Midbrain (tissue), 1 donor: ENCODE measurements around the gene TRAPPC14.
"Not testable (repeated sequence)": the region's sequence is repeated elsewhere in the genome, so short reads cannot be mapped to it uniquely, and the experiment has no call there.

Source experiments
- DNase-seq: peaks from one replicate; lab custom pipeline; 2025; lab: John Stamatoyannopoulos, UW

The TRAPPC14 gene

GRCh38 chr7:100153708-100154535, 4.6 kb downstream of the TRAPPC14 start:
- no peak for DNase-seq

GRCh38 chr7:100152937-100153666, 5.4 kb downstream of the TRAPPC14 start:
- DNase-seq = no peak

- no peak for DNase-seq
Measured at GRCh38 chr7:100152404-100152803, 6.1 kb downstream of the TRAPPC14 start.

DNA sequence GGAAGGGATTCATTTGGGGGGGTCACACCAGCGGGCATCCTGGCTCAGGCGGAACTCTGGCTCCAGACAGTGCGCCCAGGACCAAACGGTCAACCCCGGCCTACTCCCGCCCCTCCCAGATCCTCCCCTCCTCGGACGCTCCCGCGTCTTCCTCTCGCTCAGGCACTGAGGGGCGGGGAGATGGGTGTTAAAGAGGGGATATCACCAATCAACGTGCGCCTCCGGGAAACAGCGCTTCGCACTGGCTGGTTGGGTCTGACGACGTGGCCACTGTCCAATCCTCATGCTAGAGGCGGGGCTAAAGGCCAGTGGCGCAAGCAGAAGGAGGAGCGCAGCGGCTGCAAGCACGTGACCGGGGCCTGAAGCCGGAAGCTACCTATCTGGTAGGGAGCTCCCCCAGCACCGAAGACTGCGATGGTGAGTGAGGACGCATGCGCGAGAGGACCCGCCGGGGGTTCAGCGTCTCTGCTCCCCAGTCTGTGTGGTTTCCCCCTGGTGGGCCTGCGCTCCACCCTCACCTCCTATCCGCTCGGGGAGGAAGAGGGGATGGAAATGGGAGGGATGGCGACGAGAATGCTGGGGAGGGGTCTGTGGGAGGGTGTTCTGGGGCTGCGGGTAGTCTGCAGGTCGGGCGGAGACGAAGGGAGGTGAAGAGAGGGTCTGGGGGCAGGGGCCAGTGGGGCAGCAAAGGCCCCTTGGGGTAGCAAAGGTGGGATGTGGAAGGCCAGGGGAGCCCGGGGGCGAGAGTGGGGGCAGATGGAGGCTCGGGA, 9.8 kb downstream of the TRAPPC14 start, which contains the start of gene LAMTOR4:
Gene LAMTOR4, plus strand, starts transcription at position 360 of the 770 bp plus-strand sequence. Its CDS starts 55 bp downstream, at position 415.
- DNase-seq = peak; percentile 99

GRCh38 chr7:100148225-100148558, 10.3 kb downstream of the TRAPPC14 start:
- DNase-seq = no peak

DNA sequence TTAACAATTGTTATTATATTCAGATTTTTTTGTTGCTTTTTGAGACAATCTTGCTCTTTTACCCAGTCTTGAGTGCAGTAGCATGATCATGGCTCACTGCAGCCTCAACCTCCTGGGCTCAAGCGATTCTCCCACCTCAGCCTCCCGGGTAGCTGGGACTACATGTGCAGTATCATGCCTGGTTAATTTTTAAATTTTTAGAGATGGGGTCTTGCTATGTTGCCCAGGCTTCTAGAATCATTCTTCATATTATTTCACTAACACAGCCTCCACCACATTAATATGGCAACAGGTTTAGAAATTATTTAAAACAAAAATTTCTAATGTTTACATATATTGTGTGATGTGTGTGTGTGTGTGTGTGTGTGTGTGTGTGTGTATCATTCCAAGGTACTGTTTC, 11.2 kb downstream of the TRAPPC14 start:
- no peak for DNase-seq

DNA sequence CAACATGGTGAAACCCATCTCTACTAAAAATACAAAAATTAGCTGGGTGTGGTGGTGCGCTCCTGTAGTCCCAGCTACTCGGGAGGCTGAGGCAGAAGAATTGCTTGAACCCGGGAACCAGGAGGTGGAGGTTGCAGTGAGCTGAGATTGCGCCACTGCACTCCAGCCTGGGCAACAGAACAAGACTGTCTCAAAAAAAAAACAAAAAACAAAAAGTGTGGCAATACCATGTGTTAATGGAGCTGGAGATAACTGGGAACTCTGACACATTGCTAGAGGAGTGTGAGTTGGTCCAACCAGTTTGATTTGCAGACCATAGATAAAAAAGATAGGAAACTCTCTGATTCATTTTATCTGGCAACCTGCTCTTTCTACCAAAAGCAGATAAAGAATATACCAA, 12.2 kb downstream of the TRAPPC14 start:
- DNase-seq = not testable (repeated sequence)

GRCh38 chr7:100142461-100142860, 16.1 kb downstream of the TRAPPC14 start:
- no peak for DNase-seq

GRCh38 chr7:100141555-100141949, 17.0 kb downstream of the TRAPPC14 start:
- no peak for DNase-seq

DNA sequence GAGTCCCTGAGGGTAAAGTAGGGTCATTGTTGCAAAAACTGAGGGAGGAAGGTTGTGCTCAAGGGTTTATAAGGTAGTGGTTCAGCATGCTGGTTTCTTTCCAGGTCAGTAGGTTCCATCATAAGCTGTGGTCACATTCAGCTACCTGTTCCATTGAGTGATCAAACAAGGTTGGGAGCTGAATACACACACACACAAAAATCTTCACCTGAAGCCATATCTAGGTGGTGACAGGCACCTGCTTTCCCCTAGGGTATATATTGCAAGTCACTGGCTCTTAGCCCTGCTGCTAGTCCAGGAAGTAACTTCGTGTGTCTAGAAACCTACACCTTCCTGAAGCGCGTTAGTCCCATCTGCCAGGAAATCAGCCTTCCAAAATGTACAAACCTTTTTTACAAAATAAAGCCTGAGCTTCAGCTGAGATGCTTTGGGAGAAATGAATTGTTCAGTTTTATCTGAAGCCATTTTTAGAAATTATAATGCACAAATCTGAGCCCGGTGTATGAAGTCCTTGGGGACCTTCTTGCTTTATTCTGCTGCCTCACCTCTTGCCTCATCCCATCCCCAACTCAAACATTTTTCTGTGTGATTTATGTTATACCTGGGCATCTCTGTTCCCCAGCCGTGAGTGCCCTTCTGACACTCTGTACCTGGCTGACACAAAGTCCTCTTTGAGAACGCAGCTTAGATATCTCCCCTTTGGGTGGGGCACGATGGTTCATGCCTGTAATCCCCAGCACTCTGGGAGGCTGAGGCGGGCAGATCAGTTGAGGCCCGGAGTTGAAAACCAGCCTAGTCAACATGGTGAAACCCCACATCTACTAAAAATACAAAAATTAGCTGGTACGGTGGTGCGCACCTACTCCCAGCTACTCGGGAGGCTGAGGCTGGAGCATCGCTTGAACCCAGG, 20.4 kb downstream of the TRAPPC14 start:
- DNase-seq = no peak

GRCh38 chr7:100132697-100133151, 25.8 kb downstream of the TRAPPC14 start:
- DNase-seq = peak; percentile 37

- DNase-seq = no peak
Measured at GRCh38 chr7:100132126-100132525, 26.4 kb downstream of the TRAPPC14 start.

DNA sequence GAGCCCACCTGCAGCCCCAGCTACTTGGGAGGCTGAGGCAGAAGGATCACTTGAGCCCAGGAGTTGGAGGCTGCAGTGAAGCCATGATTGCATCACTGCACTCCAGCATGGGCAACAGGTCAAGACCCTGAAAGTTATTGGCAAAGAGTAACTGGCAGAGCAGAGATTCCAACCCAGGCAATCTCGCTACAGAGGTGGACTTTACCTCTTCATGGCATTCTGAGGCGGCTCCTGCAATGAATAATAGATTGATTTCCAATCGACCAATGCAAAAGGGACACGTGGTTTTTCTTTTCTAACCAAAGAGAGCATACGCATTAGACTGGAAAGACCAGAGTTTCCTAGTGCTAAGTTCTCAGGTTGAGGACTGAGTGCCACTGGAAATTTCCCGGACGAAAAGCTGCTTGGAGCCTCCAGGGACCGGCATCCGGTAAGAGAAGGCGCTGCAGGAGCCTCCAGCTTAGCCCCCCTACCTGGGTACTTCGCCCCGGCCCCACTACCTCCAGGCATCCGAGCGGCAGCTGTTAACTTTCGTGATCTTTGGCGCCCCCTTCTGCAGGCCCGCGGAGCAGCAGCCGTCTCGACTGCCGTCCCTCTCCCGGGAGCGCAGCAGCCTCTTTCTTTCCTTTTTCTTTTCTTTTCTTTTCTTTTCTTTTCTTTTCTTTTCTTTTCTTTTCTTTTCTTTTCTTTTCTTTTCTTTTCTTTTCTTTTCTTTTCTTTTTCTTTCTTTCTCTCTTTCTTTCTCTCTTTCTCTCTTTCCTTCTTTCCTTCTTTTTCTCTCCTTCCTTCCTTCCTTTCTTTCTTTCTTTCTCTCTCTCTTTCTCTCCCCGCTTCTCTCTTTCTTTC, 27.7 kb downstream of the TRAPPC14 start:
- DNase-seq = peak; percentile 71

DNA sequence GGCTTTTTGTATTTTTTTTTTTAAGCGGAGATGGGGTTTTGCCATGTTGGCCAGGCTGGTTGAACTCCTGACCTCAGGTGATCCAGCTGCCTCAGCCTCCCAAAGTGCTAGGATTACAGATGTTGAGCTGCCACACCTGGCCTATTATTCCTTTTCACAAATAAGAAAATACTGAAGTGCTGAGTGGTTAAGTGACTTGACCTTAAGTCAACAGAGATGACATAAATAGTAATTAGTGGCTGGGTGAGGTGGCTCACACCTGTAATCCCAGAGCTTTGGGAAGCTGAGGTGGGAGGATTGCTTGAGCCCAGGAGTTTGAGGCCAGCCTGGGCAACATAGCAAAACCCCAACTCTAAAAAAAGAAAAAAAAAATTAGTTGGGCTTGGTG, 28.3 kb downstream of the TRAPPC14 start:
- DNase-seq = not testable (repeated sequence)

GRCh38 chr7:100128637-100128963, 29.9 kb downstream of the TRAPPC14 start:
- DNase-seq = no peak

DNA sequence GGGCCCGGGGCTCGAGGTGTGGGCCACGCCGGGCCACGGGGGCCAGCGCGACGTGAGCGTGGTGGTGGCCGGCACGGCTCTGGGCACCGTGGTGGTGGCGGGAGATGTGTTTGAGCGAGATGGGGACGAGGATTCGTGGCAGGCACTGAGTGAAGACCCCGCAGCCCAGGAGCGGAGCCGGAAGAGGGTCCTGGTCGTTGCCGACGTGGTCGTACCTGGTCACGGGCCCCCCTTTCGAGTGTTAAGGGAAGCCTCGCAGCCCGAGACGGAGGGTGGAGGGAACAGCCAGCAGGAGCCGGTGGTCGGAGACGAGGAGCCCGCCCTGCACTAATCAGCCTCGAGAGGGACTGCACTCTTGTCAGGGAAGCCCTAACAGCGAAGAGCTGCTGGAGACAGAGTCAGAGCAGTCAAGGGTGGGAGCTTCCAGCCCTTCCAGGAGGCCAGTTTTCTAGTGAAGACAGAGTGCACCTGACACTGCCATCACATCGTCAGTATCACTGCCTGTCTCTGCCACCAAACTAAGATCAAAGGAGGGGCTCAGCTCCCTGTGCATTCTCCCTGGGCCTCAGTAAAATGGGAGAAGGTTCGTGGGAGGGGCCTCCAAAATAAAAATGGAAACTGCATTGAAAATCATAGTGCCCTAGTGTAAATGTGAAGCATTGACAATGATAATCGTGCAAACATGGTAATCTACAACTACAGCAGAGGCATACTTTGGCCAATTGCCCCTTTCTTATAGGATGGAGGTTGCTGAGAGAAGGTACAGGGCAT, 30.5 kb downstream of the TRAPPC14 start:
- DNase-seq = no peak

- peak; percentile 95 for DNase-seq
Measured at GRCh38 chr7:100126931-100127865, 31.3 kb downstream of the TRAPPC14 start, which contains the start of gene MBLAC1. TSS of gene MBLAC1 (plus strand) at chr7:100126967. CDS start at chr7:100127396, 429 bp downstream.

GRCh38 chr7:100126239-100126930, 32.1 kb downstream of the TRAPPC14 start:
- peak; percentile 70 for DNase-seq
